Stimulated activated CD8-positive, alpha-beta memory T cell treated with anti-CD3 and anti-CD28 coated beads, Interleukin-4, amount 100 ng/mL, for 48 hours (primary cell): ENCODE data around the gene MBNL2.
A peak's percentile ranks its signal among the peaks of the same experiment; 100 is the strongest.
"Not testable (repeated sequence)": the region's sequence is repeated elsewhere in the genome, so short reads cannot be mapped to it uniquely, and the experiment has no call there.

Source experiments
- DNase-seq: peaks from one replicate; pipeline ENCODE4 v3.0.0-alpha.2; 2020

Gene MBNL2

GRCh38 chr13:97329331-97329730, 107.2 kb downstream of the MBNL2 start:
- no peak for DNase-seq

DNA sequence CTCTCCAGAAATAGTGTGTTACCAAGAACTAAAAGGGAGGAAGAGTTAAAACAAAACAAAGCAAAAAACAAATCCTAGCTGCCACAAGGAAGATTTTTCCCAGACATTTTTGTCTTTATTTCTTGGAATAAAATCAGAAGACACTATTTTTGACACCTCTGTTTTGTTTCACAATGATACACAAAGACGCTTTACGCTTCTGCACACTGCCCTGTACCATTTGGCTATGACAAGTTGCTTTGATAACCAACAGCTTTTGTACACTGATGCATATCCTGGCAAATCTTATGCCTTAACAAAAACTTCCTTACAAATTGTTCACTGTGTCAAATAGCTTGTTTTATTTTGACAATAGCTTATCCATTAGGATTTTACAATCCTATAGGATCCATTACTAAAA, 108.3 kb downstream of the MBNL2 start:
- DNase-seq: no peak

DNA sequence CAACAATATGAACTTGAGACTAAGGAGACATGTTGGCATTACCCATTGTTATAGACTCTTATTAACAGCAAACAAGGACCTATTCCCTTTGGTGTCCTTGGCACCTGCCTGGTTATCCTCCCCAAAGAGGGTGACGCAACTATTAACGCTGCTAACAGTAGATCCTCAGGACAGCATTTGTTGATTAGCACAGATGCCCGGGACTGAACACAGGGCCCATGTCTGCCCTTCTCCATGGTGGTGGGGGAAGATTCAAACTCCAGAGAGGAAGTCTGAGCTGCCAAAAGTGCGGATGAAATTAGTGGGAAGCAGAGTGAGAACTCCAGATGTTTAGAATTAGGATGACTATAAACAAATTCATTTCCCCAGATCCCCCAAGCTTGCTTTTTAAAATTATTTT, 110.6 kb downstream of the MBNL2 start:
- DNase-seq: no peak

DNA sequence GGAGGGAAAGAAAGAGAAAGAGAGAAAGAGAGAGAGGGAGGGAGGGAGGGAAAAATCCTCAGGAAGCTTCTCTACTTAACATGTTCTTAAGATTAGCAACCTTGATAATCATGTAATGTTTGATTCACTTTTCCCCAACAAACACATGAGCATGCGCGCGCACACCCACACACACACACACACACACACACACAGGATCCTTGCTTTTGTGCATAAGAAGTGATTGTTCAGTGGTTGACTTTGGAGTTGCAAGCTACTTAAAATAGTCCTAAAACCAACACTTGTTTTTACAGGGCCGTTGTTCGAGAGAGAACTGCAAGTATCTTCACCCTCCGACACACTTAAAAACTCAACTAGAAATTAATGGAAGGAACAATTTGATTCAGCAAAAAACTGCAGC, 111.8 kb downstream of the MBNL2 start:
- no peak for DNase-seq

- DNase-seq: no peak
Observed at GRCh38 chr13:97334690-97335089, 112.6 kb downstream of the MBNL2 start.

GRCh38 chr13:97335488-97336134, 113.5 kb downstream of the MBNL2 start:
- DNase-seq: no peak

DNA sequence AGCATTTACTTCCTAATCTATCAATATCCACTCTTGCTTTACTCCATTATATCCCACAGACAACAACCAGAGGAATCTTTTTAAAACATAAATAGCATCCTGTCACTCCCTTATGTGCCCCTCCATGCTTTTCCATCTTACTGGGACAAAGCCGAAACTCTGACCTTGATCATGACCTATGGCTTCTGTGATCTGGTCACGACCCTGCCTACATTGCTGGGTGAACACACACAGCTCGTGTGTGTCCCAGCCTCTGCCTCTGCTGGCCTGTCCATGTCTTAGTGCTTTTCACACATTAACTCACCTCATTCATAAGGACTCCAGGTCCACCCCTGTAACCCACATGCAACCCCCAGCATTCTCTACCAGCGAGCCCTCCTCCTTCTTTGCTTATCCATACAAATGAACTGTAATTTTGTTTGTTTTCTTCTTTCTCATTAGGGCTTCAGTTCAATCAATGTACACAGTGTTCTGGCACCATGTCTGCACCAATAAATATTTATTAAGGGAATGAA, 115.9 kb downstream of the MBNL2 start:
- no peak for DNase-seq

DNA sequence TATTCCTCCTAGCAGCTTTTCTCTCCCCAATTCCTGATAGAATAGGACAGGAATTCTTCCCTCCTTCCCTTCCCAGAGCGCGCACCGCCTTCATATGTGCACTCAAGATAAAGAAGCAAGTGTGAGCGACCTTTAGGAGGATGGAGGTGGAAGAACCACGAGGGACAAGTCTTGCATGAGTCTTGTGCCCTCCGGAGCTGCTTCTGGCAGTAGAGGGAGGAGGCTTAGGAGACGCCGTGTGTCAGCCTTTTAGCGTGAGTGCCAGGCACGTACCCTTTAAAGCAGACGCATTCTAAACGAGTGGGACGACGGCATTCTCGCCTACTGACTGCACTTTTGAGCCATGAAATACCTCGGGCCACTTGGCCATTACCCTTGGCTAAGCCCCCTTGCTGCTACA, 116.4 kb downstream of the MBNL2 start:
- DNase-seq: no peak

DNA sequence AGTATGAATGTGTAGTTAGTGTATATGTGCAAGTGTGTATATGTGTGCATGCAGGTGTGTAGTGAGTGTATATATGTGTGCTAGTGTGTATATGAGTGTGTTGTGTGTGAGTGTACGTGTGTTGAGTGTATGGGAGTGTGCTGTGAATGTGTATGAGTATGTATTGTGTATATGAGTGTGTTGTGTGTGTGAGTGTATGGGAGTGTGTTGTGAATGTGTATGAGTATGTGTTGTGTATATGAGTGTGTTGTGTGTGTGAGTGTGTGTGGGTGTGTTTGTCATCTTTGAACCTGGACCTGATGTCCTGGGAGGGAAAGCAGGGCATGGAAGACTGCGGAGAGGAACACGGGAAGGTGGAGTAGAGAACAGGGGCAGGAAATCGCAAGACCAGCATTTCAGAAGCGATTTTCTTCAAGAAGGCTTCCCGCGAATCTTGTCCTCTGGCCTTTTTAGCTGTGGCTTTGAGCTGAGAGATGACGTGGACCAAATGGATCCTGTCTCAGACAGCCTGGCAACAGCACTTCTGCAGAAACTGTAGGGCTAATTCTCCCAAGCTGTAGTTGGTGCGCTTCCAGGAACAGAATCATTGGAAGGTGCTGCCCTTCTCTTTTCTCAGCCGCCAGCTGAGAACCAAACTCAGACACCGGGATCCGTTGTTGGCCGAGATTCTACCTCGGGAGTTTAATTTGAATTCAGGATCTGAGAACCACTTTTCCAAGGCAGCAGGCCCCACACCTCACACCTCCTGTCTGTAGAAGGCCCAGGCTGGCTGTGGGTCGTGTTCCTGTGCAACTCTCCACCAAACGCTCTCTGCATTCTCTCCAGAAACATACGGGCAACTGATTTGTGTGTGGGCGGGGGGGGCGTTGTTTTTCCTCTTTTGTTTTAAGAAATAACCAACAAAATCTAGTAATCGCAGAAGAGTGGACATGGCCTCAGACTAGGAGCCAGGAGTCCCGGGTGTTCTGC, 117.2 kb downstream of the MBNL2 start:
- no peak for DNase-seq

DNA sequence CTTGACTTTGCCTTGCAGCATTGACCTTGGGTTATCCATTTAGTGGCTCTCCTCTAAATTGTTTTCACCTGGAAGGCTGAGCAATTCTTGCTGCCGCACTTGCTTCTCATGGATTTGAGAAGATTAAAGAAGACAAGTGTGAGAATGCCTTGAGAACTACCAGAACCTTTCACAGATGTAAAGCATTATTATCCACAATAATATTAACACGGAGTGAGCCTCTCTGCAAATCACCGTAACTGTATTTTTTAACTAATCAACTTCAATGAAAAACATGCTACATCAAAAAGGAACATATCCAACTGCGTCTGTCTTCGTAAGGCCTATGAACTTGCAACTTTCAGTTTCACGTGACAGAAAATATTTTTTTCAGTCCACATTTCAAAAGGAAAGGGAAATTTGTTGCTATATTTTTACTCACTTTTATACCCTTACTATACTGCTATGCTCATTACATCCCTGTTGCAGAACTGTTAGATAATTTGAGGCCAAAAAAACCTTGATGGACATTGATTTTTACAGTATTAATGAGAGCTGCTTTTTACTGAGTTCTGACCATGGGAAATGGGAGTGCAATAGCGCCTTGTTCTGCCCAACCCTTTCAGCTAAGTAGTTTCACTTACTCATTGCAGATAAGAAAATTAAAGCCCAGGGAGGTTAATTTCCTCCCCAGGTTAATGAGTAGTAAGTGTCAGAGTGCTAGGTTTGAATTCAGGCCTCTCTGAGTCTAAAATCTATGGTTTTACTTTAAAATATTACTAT, 118.0 kb downstream of the MBNL2 start:
- no peak for DNase-seq

DNA sequence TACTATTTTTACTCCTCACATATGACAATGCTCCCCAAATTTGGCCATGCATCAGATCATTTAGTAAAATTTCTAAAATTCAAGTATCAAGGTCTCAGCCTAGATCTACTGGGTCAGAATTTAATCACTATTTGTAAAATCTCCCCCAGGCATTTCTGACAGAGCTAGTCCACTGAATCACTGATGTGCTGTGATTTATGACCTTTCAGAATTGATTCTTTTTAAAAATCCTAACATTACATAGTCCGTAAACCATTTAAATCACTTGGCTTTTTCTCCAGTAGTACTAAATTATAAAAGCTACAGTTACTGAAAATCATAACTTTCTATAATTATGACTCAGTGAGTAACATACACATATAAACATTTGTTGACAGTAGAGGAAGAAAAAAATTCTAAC, 119.0 kb downstream of the MBNL2 start:
- no peak for DNase-seq

GRCh38 chr13:97342136-97342535, 120.0 kb downstream of the MBNL2 start:
- DNase-seq: no peak

GRCh38 chr13:97342936-97343335, 120.8 kb downstream of the MBNL2 start:
- no peak for DNase-seq

GRCh38 chr13:97344265-97345175, 122.4 kb downstream of the MBNL2 start:
- DNase-seq: peak; percentile 61

DNA sequence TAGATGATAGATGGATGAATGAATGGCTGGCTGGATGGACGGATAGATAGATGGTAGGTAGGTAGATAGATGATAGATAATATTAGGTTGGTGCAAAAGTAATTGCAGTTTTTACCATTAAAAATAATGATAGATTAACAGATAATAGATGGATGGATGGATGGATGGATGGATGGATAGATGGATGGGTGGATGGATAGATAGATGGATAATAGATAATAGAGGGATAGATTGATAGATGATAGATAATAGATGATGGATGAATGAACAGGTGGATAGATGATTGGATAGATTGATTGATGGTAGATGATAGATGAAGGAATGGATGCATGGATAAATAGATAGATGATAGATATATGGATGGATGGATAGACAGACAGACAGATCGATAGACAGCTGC, 124.0 kb downstream of the MBNL2 start:
- no peak for DNase-seq

- no peak for DNase-seq
Observed at GRCh38 chr13:97346561-97347254, 124.6 kb downstream of the MBNL2 start.

GRCh38 chr13:97347255-97347932, 125.3 kb downstream of the MBNL2 start:
- no peak for DNase-seq

- DNase-seq: no peak
Observed at GRCh38 chr13:97348569-97349100, 126.5 kb downstream of the MBNL2 start.

DNA sequence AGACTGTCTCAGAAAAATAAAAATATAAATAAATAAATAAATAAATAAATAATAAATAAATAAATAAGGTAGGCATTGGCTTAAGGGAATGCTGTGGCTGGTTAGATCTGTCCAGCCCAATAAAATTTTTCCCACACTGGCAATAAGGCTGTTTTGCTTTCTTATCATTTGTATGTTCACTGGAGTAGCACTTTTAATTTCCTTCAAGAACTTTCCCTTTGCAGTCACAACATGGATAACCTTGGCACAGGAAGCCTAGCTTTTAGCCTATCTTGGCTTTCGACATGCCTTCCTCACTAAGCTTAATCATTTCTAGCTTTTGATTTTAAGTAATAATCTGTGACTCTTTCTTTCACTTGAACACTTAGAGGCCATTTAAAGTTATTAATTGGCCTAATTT, 129.9 kb downstream of the MBNL2 start:
- DNase-seq: not testable (repeated sequence)

- no peak for DNase-seq
Observed at GRCh38 chr13:97352815-97353214, 130.7 kb downstream of the MBNL2 start.
